ENCODE measurements around the gene NPIPA8.
"Not testable (repeated sequence)": the region's sequence is repeated elsewhere in the genome, so short reads cannot be mapped to it uniquely, and the experiment has no call there.

The NPIPA8 gene

GRCh38 chr16:18280319-18280718 lies 56.2 kb downstream of the NPIPA8 start:
- not testable (repeated sequence) for DNase-seq (ENCODE audit: low read depth in 2 of 2, low spot score in 1 of 2)

GRCh38 chr16:18276756-18277155 lies 59.8 kb downstream of the NPIPA8 start:
- DNase-seq (ENCODE audit: low read depth in 2 of 2, low spot score in 1 of 2): not testable (repeated sequence)

GRCh38 chr16:18270171-18270570 lies 66.4 kb downstream of the NPIPA8 start:
- not testable (repeated sequence) for DNase-seq (ENCODE audit: low read depth in 2 of 2, low spot score in 1 of 2)
